Measurements from ENCODE around the gene SLC7A4. TPM values are rescaled to one million over a fixed set of nuclear protein-coding genes. Genes with fewer than 3 reads are reported as not detected.
"Not testable (repeated sequence)": the region's sequence is repeated elsewhere in the genome, so short reads cannot be mapped to it uniquely, and the experiment has no call there.

SLC7A4 gene
- total RNA-seq, 1 experiment from 2014 or later: not detected

GRCh38 chr22:21064917-21065864 lies 32.8 kb upstream of the SLC7A4 start:
- no peak for DNase-seq (ENCODE audit: low spot score)

GRCh38 chr22:21064425-21064824 lies 32.1 kb upstream of the SLC7A4 start:
- DNase-seq (ENCODE audit: low spot score): not testable (repeated sequence)

GRCh38 chr22:21061660-21062321 lies 29.4 kb upstream of the SLC7A4 start:
- not testable (repeated sequence) for DNase-seq (ENCODE audit: low spot score)

GRCh38 chr22:21060363-21060762 lies 28.0 kb upstream of the SLC7A4 start:
- not testable (repeated sequence) for DNase-seq (ENCODE audit: low spot score)

- no peak for DNase-seq (ENCODE audit: low spot score)
These were observed 23.5 kb upstream of the SLC7A4 start for GRCh38 chr22:21055880-21056319.

GRCh38 chr22:21055564-21055834 lies 23.1 kb upstream of the SLC7A4 start:
- DNase-seq (ENCODE audit: low spot score): no peak

GRCh38 chr22:21054714-21055563 lies 22.6 kb upstream of the SLC7A4 start:
- no peak for DNase-seq (ENCODE audit: low spot score)

GRCh38 chr22:21054046-21054713 lies 21.8 kb upstream of the SLC7A4 start:
- no peak for DNase-seq (ENCODE audit: low spot score)

GRCh38 chr22:21052715-21053459 lies 20.5 kb upstream of the SLC7A4 start:
- no peak for DNase-seq (ENCODE audit: low spot score)

- DNase-seq (ENCODE audit: low spot score): no peak
These were observed 19.6 kb upstream of the SLC7A4 start for GRCh38 chr22:21051831-21052400.

GRCh38 chr22:21051145-21051830 lies 18.9 kb upstream of the SLC7A4 start:
- DNase-seq (ENCODE audit: low spot score): no peak

GRCh38 chr22:21048965-21049364 lies 16.6 kb upstream of the SLC7A4 start:
- DNase-seq (ENCODE audit: low spot score): not testable (repeated sequence)

- not testable (repeated sequence) for DNase-seq (ENCODE audit: low spot score)
These were observed 16.1 kb upstream of the SLC7A4 start for GRCh38 chr22:21048448-21048847.

- DNase-seq (ENCODE audit: low spot score): no peak
These were observed 15.4 kb upstream of the SLC7A4 start for GRCh38 chr22:21047730-21048129.

GRCh38 chr22:21047035-21047661 lies 14.8 kb upstream of the SLC7A4 start:
- no peak for DNase-seq (ENCODE audit: low spot score)

- DNase-seq (ENCODE audit: low spot score): peak; percentile 76
These were observed 13.4 kb upstream of the SLC7A4 start, which contains the start of gene LRRC74B for GRCh38 chr22:21045585-21046294. LRRC74B (plus strand) TSS chr22:21045946; CDS start chr22:21045987, 41 bp downstream.

- DNase-seq (ENCODE audit: low spot score): no peak
These were observed 12.7 kb upstream of the SLC7A4 start for GRCh38 chr22:21044931-21045584.

All from HT-29 (cell line).